ENCODE results near the gene RUVBL2.

DNA sequence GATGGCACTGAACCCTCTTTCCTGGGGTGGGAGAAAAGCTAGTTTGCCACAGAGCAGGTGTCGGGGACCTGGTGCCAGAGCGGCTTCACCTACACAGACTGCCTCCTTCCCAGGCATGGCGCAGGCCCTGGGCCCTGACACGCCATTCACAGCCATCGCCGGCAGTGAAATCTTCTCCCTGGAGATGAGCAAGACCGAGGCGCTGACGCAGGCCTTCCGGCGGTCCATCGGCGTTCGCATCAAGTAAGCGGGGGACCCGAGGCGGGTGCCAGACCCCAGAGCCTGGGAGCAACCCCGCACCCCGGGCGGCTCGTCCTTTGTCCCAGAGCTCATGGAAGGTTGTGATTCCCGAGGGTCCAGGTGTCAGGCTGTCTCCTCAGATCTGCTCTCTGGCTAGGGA, 13.2 kb downstream of the RUVBL2 start:
- TF ChIP-seq, protein P1, sequence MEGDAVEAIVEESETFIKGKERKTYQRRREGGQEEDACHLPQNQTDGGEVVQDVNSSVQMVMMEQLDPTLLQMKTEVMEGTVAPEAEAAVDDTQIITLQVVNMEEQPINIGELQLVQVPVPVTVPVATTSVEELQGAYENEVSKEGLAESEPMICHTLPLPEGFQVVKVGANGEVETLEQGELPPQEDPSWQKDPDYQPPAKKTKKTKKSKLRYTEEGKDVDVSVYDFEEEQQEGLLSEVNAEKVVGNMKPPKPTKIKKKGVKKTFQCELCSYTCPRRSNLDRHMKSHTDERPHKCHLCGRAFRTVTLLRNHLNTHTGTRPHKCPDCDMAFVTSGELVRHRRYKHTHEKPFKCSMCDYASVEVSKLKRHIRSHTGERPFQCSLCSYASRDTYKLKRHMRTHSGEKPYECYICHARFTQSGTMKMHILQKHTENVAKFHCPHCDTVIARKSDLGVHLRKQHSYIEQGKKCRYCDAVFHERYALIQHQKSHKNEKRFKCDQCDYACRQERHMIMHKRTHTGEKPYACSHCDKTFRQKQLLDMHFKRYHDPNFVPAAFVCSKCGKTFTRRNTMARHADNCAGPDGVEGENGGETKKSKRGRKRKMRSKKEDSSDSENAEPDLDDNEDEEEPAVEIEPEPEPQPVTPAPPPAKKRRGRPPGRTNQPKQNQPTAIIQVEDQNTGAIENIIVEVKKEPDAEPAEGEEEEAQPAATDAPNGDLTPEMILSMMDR (IDR thresholded peaks at IDR 0.05; ENCODE audit: poor library complexity, severe bottlenecking) = no peak
- TF ChIP-seq POLR2AphosphoS5 (IDR thresholded peaks at IDR 0.05) = no peak
- no peak for TF ChIP-seq RAD21 (conservative IDR thresholded peaks at IDR 0.05)

Measured in neural cell (in vitro differentiated cells).